Activated T-cell treated with anti-CD3 and anti-CD28 coated beads for 24 hours (primary cell): ENCODE results near the gene CSNK2A2.
A peak's percentile ranks its signal among the peaks of the same experiment; 100 is the strongest.

Experiments used
- DNase-seq: peaks from one replicate; pipeline ENCODE4 v3.0.0-alpha.2; 2020; ENCODE audit warnings: low read depth

The CSNK2A2 gene

DNA sequence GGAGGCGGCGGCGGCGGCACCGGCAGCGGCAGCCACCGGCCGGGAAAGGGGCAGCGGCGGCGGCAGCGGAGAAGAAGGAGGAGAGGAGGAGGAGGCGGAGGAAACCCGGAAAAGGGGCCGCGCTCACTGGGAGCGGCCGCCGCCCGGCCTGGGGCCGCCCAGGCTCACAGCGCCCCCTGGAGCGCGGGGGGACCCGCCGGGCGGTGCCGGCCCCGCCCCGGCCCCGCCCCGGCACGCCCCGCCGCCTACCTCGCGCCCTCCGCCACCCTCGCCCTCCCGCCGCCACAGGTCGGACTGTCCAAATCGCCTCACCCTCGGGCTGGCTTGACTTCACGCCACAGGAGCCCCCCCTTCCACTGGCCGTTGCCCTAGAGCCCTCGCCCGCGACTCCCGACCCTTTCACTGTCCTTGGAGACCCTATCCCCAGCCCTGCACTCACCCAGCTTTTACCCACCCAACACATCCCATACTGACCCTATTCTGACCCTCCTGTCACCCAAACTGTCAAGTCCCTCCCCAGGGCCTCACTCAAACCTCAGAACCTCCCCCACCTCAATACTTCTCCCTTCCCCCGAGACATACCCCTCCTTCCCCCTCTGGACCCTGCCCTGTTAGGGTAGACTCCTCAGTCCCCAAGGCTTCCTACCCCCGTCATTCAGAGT, at the start of gene CSNK2A2:
TSS of gene CSNK2A2 (minus strand) at position 85 of the 662 bp plus-strand sequence. CDS start 370 bp downstream, outside the sequence.
- DNase-seq = peak; percentile 67

DNA sequence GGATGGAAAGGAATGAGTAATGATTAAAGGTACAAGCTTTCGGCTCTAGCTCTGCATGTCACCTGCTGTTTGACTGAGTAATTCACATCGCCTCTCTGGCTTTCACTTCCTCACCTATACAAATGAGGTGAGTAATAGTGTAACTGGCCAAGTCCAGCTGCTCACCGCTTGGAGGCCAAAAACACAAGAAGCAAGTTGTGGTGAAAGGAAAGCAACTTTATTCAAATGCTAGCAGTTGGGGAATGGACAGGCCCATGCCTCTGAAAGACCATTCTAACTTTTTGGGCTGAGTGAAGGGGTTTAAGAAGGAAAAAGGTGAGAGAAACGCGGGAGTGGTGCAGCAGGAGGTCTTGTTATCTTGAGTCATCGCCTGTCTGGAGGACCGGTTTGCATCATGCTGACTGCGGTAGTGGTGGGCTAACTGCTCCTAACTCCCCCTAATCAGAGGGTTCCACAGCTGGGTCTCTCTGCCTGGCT, 45.7 kb upstream of the CSNK2A2 start:
- no peak for DNase-seq

DNA sequence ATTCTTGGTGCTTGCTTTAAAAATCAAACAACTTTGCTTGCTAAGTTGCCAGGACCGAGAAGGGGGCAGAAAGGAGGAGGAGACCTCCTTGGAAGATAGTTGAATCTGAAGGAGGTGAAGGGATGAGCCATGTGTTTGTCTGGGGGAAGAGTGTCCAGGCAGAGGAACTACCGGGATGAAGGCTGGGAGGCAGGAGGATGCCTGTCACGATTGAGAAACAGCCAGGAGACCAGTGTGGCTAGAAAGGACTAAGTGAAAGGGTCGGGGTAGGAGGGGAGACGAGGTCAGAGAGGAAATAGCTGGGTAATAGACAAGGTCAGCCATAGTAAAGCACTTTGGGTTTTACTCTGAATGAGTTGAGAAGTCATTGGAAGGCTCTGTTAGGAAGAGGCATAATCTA, 38.9 kb upstream of the CSNK2A2 start:
- DNase-seq = no peak

DNA sequence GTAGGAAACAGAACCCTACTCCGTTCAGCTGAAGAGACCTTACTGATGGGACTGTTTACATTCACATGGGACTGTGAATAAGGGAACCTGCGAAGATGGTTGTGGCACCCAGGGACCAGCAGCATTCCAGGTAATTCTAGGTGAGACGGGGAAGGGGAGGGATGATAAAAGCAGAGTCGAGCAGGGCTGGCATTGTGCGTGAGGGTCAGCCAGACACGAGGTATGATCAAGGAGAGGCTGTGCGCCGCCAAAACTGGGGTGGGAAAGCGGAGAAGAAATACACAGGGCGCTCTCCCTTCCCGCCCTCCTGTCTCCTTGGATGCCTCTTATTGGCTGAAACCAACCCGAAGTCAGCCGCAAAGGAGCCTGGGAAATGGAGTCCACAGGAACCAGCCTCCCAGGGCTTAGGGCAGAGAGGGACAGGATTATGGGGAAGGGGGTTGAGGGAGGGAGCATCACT, 38.4 kb upstream of the CSNK2A2 start:
- peak; percentile 59 for DNase-seq

- DNase-seq = no peak
Measured at GRCh38 chr16:58235663-58236062, 37.8 kb upstream of the CSNK2A2 start.

GRCh38 chr16:58234831-58235595, 37.1 kb upstream of the CSNK2A2 start:
- no peak for DNase-seq

- DNase-seq = no peak
Measured at GRCh38 chr16:58230259-58230658, 32.4 kb upstream of the CSNK2A2 start.

GRCh38 chr16:58226790-58227189, 28.9 kb upstream of the CSNK2A2 start:
- no peak for DNase-seq

DNA sequence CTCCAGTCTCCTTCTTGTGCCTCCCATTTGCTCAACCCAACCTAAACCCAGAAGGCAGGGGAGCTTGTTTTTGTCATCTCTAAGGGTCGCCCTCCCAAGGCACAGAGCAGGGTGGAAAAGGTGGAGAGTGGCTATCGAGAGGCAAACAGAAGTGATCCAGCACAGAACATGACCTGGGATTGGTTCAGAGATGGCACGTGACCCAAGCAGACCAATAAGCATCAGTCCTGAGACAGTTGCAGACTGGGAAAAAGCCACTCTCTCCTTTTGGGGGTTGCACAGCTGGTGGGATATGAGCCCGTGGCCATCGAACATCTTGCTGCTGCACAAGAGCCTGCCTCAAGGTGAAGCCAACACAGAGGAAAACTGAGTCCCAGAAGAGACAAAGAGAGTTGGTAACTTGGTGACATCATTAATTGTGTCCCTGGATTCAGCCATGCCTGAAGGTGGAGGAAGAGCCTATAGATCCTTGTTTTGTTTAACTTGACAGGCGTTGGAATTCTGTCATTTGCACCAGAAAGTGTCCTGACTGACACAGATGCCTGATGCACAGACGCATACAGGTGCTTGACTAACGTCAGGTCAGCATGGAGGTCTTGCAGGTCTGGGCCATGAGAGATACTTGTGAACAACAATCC, 28.2 kb upstream of the CSNK2A2 start:
- no peak for DNase-seq

- DNase-seq = no peak
Measured at GRCh38 chr16:58222532-58223316, 24.8 kb upstream of the CSNK2A2 start.

GRCh38 chr16:58219432-58219831, 21.5 kb upstream of the CSNK2A2 start:
- no peak for DNase-seq

DNA sequence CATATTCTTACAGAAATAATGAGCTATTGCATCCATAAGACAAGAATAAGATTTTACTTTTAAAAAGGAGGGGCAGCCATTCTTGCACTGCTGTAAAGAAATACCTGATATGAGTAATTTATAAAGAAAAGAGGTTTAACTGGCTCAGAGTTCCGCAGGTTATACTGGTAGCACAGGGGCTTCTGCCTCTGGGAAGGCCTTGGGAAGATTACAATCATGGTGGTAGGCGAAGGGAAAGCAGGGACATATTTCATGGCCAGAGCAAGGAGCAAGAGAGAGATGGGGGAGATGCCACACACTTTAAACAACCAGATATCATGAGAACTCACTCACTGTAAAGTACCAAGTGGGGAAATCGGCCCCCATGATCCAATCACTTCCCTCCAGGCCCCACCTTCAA, 20.9 kb upstream of the CSNK2A2 start:
- DNase-seq = no peak

- no peak for DNase-seq
Measured at GRCh38 chr16:58217311-58217925, 19.5 kb upstream of the CSNK2A2 start.

DNA sequence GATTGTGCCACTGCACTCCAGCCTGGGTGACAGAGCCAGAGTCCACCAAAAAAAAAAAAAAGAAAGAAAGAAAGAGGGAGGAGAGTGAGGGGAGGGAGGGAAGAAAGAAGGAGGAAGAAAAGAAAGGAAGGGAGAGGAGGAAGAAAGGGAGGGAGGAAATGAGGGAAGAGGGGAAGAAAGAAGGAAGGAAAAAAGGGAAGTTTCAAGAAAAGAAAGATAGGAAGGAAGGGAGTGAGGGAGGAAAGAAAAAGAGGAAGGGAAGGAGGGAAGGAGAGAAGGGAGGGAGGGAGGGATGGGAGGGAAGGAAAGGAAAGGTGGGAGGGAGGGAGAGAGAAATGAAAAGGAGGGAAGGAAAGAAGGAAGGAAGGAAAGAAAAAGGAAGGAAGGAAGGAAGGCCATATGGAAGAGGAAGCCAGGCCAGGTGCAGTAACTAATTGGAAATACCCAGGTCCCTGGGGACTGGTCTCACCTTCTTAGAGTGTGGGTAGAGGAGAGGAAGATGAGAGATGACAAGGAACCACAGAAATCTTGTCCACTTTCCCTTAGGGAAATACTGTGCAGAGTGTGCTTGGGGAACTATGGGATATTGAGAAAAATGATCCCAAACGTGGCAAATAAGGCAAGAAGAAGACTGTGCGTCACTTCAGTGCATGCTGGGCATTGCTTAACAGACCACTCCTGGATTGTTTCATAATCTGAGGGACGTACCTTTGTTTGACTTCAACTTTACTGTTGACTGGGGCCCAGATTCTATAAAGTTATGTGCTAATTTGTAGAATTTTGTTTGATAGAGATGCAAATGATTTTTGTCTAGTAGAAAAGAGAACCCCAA, 15.1 kb upstream of the CSNK2A2 start:
- no peak for DNase-seq

DNA sequence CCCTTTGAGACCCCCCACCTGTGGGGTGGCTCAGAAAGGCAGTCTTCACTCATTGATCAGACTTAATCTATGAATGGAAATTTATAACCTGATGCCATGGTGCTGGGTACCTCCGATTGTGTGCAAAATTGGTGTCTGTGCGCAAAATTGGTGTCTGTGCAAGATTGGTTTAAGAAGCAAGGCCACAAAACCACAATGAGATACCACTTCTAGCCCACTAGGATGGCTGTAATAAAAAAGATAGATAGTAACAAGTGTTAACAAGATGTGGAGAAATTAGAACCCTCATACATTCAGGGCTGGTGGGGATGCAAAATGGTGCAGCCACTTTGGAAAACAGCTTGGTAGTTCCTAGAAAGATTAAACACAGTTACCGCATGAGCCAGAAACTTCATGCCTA, 13.9 kb upstream of the CSNK2A2 start:
- DNase-seq = no peak

DNA sequence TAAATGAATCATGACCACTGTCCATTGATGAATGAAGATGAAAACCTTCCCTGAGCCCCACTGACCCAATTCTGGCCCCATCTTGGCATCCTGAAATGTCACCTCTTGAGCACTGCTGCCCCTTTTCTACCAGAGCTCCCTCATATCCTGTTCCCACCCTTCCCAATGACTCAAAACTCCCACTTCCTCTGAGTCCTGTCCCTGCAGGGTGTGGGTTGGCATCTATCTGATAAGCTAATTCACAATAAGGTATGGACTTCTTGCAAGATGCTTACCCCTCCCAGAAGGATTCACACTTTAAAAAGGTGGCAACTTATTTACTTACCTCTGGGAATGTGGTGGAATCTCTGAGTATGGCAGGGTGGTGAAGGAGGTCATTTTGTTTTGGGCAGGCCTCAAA, 13.3 kb upstream of the CSNK2A2 start:
- DNase-seq = no peak

GRCh38 chr16:58205276-58206036, 7.5 kb upstream of the CSNK2A2 start:
- no peak for DNase-seq

- DNase-seq = no peak
Measured at GRCh38 chr16:58201163-58201562, 3.3 kb upstream of the CSNK2A2 start.

GRCh38 chr16:58200004-58200797, 2.3 kb upstream of the CSNK2A2 start:
- DNase-seq = no peak
